ENCODE results near the gene MYO3B. TPM values are rescaled to one million over a fixed set of nuclear protein-coding genes. Genes with fewer than 3 reads are reported as not detected.

The MYO3B gene
- total RNA-seq, 1 donor from 2014 or later, result 0.22 TPM

DNA sequence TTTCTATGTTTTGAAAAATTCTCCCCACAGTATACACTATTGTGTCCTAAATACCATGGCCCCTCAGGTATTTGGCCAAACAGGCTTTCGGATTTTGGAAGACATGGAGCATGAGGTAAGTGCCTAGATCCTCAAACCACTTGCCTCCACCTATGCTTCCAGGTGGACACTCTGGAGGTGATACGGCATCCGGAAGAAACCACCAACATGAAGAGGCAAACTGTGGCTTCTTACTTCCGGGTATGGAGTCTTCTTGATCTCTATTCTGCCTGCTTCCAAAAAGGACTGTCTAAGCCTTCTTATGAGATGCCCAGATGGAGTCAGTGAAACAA, 285.2 kb downstream of the MYO3B start:
- Mint-ChIP-seq H3K36me3 (ENCODE audit: unreplicated experiment) (no peaks in the 10 kb centered on the region), H3K27me3 (ENCODE audit: unreplicated experiment) (peaks cover 7% of the 10 kb centered on the region), H3K9me3 (ENCODE audit: unreplicated experiment) (peaks cover 2% of the 10 kb centered on the region), H3K4me1 (ENCODE audit: low read depth, unreplicated experiment) (peaks cover 15% of the 10 kb centered on the region), H3K4me3 (ENCODE audit: unreplicated experiment) (no peak overlapping the region), H3K27ac (ENCODE audit: unreplicated experiment) (no peak overlapping the region)
- no peak for DNase-seq
- TF ChIP-seq, protein P1, sequence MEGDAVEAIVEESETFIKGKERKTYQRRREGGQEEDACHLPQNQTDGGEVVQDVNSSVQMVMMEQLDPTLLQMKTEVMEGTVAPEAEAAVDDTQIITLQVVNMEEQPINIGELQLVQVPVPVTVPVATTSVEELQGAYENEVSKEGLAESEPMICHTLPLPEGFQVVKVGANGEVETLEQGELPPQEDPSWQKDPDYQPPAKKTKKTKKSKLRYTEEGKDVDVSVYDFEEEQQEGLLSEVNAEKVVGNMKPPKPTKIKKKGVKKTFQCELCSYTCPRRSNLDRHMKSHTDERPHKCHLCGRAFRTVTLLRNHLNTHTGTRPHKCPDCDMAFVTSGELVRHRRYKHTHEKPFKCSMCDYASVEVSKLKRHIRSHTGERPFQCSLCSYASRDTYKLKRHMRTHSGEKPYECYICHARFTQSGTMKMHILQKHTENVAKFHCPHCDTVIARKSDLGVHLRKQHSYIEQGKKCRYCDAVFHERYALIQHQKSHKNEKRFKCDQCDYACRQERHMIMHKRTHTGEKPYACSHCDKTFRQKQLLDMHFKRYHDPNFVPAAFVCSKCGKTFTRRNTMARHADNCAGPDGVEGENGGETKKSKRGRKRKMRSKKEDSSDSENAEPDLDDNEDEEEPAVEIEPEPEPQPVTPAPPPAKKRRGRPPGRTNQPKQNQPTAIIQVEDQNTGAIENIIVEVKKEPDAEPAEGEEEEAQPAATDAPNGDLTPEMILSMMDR (IDR thresholded peaks at IDR 0.05; ENCODE audit: partially characterized antibody, unreplicated experiment), result no peak

DNA sequence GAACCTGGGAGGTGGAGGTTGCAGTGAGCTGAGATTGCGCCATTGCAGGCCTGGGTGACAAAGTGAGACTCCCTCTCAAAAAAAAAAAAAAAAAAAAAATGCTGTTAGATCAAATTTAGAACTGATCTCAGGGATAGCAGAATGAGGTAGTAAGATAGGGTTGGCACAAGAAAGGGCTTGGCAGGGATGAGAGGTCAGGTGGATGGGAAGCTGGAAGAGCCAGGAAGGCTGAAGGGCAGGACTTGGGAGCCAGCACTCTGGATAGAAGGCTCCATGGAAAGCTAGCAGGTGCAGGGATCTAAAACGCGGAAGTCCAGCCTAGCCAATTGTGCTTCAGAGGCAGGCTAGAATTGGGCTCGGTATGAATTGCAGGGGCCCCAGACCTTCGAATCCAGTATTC, 286.3 kb downstream of the MYO3B start:
- Mint-ChIP-seq H3K4me3 (ENCODE audit: unreplicated experiment) (no peak overlapping the region), H3K36me3 (ENCODE audit: unreplicated experiment) (no peaks in the 10 kb centered on the region), H3K27me3 (ENCODE audit: unreplicated experiment) (peaks cover 4% of the 10 kb centered on the region), H3K27ac (ENCODE audit: unreplicated experiment) (no peak overlapping the region), H3K4me1 (ENCODE audit: low read depth, unreplicated experiment) (peaks cover 15% of the 10 kb centered on the region), H3K9me3 (ENCODE audit: unreplicated experiment) (no peaks in the 10 kb centered on the region)
- TF ChIP-seq, protein P1 (IDR thresholded peaks at IDR 0.05; ENCODE audit: partially characterized antibody, unreplicated experiment), result no peak
- DNase-seq, result no peak

DNA sequence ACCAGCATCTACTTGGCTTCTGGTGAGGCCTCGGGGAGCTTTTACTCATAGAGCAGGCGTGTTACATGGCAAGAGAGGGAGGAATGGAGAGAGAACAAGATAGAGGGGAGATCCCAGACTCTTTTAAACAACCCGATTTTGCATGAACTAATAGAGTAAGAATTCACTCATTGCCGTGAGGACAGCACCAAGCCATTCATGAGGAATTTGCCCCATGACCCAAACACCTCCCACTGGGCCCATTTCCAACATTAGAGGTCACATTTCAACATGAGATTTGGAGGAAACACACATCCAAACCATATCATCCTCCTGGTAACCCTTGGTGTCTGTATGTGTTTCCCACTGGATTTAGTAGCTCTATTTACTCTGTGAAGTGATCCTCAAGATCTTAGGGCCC, 287.3 kb downstream of the MYO3B start:
- no peak overlapping the region for H3K4me3 Mint-ChIP-seq (ENCODE audit: unreplicated experiment)
- TF ChIP-seq, protein P1 (IDR thresholded peaks at IDR 0.05; ENCODE audit: partially characterized antibody, unreplicated experiment), result no peak
- H3K27ac Mint-ChIP-seq (ENCODE audit: unreplicated experiment), result no peak overlapping the region
- H3K4me1 Mint-ChIP-seq (ENCODE audit: low read depth, unreplicated experiment), result peaks cover 15% of the 10 kb centered on the region
- peaks cover 4% of the 10 kb centered on the region for H3K27me3 Mint-ChIP-seq (ENCODE audit: unreplicated experiment)
- DNase-seq, result no peak
- H3K9me3 Mint-ChIP-seq (ENCODE audit: unreplicated experiment), result peaks cover 2% of the 10 kb centered on the region
- H3K36me3 Mint-ChIP-seq (ENCODE audit: unreplicated experiment), result no peaks in the 10 kb centered on the region

DNA sequence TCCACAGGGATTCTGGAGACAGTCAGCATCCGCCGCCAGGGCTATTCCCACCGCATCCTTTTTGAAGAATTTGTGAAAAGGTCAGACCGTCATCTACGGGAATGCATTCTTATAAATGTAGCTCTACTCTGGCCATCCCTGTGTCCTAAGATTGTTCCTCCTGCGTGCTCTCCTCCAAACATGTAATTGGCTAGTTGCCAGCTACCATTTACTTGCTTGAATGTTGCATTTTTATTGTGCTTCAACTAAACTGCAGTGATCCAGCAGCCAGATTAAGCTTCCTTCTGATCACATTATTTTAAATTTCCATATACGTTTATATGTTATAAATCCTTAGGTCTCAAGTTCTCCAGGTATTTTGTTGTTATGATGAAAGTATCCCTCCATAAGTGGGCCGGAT, 288.7 kb downstream of the MYO3B start:
- no peaks in the 10 kb centered on the region for H3K36me3 Mint-ChIP-seq (ENCODE audit: unreplicated experiment)
- TF ChIP-seq, protein P1 (IDR thresholded peaks at IDR 0.05; ENCODE audit: partially characterized antibody, unreplicated experiment), result no peak

DNA sequence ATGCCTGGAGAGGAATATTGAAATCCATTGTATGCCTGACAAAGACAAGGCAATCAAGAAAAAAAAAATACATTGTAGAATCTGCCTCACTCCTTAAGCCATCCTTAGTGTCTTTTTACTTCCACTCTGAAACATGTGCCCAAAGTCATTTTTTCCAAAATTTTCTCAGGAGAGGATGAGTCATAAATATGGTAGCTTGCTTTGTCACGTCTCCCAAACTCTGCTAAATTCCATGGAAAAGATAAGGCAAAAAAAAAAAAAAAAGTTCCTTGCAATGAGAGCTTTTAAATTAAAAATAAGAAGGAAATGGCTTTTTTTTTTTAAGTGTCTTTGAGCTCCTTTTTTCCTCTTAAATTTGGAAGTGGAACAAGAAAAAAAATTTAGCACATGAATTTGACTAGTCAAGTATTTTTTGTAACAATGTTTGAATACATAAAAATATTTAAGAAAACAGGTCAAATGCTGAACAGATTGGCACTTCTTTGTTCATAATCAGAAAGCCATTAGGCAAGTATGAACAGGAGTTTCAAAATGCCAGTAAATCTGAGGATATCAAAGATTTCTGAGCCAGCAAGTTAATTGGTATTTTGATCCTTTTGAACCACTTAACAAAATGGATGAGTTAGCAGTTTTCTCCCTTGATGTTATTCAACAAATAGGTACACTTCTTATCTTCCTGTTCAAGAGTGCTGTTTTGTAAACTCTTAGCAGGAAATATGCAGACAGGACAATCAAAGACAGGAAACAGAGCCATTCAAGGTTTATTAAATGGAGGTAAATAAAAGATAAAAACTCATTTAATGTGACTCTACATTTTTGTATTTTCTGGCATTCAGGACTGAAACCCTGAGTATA, 289.8 kb downstream of the MYO3B start:
- DNase-seq, result no peak
- Mint-ChIP-seq H3K27me3 (ENCODE audit: unreplicated experiment) (peaks cover 2% of the 10 kb centered on the region), H3K36me3 (ENCODE audit: unreplicated experiment) (no peaks in the 10 kb centered on the region), H3K4me1 (ENCODE audit: low read depth, unreplicated experiment) (peaks cover 3% of the 10 kb centered on the region), H3K27ac (ENCODE audit: unreplicated experiment) (no peak overlapping the region), H3K9me3 (ENCODE audit: unreplicated experiment) (peaks cover 2% of the 10 kb centered on the region), H3K4me3 (ENCODE audit: unreplicated experiment) (no peak overlapping the region)
- TF ChIP-seq, protein P1 (IDR thresholded peaks at IDR 0.05; ENCODE audit: partially characterized antibody, unreplicated experiment), result no peak

More for the DNA sequence above, 288.7 kb downstream of the MYO3B start:
- Mint-ChIP-seq H3K27me3 (ENCODE audit: unreplicated experiment) (peaks cover 4% of the 10 kb centered on the region), H3K4me1 (ENCODE audit: low read depth, unreplicated experiment) (peaks cover 14% of the 10 kb centered on the region), H3K27ac (ENCODE audit: unreplicated experiment) (no peak overlapping the region), H3K9me3 (ENCODE audit: unreplicated experiment) (peaks cover 2% of the 10 kb centered on the region), H3K4me3 (ENCODE audit: unreplicated experiment) (no peak overlapping the region)
- no peak for DNase-seq
